Limb (tissue), 2 donors: ENCODE measurements around the gene SAP30L.

Experiments
- DNase-seq, 2 donors: peaks; one replicate each; pipeline ENCODE4 v3.0.0-alpha.2; 2016; ENCODE audit errors: extremely low spot score in 2 of 2

SAP30L gene

DNA sequence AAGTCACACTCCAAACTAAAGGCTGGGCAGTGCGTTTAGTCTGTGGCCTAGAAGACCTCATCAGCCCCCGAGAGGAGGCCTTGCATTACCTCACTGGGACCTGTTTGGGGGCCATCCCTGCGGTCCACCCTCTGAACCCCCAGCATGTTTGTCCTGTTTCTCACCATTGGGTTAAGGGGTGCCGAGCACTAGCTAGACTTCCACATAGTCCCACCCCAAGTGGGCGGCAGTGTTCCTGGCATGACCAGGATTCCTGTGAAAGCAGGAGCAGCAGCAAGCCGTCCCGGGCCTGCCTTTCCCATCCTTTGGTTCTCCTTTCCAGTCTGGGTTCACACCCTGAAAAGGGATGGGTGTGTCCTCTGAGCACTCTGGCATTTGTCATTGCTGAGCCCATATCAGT, 26.6 kb upstream of the SAP30L start:
- DNase-seq, result no peak

DNA sequence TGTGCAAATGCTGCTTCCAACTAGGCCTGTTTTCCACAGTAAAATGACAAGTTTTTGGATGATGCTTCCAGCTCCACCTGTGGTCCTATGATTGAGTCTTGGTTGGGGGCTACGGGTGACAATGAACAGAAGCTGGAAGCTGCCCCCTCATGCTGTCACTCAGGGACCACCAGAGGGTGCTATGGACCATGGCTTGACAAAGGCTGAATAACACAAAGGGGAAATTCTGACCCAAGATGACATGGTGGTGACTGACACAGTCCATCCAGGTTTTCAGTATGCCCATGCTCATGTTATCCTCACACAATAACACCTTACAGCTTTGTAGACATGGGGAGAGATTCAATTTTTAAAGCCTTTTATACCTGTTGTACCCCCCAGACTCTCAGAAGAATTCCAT, 23.9 kb upstream of the SAP30L start:
- DNase-seq, result no peak

GRCh38 chr5:154422298-154422697, 23.5 kb upstream of the SAP30L start:
- no peak for DNase-seq

DNA sequence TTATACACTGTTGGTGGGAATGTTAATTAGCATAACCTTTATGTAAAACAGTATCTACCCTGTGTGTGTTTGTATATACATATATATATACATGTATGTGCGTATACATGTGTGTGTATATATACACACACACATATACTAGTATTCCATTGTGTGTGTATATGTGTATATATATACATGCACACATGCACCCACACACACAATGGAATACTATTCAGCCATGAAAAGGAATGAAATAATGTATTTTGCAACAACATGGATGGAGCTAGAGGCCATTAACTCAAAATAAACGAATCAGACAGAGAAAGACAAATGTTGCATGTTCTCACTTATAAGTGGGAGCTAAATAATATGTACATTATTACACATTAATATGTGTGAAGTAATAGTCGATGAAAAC, 17.6 kb upstream of the SAP30L start:
- no peak for DNase-seq

GRCh38 chr5:154429341-154429740, 16.5 kb upstream of the SAP30L start:
- no peak for DNase-seq

GRCh38 chr5:154430466-154430865, 15.3 kb upstream of the SAP30L start:
- no peak for DNase-seq

- DNase-seq, result no peak
Measured at GRCh38 chr5:154430961-154431630, 14.7 kb upstream of the SAP30L start.

- no peak for DNase-seq
Measured at GRCh38 chr5:154435226-154435625, 10.6 kb upstream of the SAP30L start.

- no peak for DNase-seq
Measured at GRCh38 chr5:154437281-154437965, 8.4 kb upstream of the SAP30L start.

DNA sequence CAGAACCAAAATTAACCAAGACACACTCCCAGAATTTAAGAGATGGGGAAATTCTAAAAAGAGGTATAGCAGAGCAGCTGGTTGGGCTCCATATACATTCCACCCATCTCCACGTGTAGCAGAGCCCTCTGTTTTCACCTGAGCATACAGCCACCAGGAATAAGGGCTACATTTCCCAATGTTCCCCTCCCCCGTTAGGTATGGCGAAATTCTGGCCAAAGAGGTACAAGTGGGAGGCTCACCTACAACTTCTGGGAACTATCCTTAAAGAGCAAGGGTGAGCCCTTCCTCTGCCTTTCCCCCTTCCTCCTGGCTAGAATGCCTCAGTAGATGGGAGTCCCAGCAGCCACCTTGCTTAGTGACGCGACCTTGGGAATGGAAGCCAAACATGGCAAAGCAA, 5.3 kb upstream of the SAP30L start:
- DNase-seq, result no peak

DNA sequence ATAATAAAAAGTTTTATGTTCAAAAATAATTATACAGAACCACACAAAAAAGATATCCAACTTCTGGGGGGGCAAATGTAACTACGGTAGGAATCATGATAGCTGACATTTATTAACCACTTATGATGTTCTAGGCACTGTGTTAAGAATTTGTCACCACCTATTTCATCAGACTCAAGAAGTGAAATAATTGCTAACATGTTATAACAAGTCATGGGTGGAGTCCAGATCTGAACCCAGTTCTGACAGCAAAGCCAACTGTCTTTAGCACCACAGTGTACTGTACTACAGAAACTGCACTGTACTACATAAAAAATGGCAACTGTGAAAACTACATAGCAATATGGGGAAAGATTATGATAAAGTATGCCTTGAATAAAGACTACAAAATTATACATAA, 3.0 kb upstream of the SAP30L start:
- DNase-seq, result no peak

- DNase-seq, result no peak
Measured at GRCh38 chr5:154444556-154445421, 1.0 kb upstream of the SAP30L start.

DNA sequence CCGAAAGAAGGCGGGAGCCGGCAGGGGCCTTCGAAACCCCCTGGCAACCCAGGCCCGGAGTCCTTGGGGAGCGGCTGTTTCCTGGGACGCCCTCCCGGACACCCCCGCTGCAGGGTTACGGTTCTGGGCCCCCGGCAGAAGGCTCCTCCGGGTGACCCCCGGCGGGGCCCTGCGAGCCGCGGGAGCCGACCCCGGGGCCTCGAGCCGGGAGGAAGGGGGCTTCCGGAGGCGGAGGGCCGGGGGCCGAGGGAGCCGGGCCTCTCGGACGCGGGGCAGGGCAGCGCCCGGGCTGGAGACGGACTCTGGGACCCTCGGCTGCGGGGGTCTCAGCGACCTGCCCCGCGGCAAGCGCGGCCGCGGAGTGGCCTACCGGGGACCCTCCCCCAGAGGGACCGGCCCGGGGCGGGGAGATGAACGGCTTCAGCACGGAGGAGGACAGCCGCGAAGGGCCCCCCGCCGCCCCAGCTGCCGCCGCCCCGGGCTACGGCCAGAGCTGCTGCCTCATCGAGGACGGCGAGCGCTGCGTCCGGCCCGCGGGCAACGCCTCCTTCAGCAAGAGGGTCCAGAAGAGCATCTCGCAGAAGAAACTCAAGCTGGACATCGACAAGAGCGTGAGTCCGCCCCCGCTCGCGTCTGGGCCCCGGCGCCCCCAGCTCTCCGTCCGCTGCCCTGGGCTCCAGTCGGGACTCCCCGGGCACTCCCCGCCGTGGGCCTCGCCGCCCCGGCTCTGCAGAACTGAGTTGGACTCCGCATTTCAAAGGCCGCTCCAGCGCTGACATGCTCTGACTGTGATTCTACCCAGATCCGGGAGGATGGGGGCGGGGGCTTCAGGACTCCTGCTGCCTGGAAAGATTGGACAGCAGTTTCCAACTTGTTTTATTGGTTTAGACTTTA, 645 bp downstream of the SAP30L start:
- DNase-seq, result peak; percentile 70 to 79

DNA sequence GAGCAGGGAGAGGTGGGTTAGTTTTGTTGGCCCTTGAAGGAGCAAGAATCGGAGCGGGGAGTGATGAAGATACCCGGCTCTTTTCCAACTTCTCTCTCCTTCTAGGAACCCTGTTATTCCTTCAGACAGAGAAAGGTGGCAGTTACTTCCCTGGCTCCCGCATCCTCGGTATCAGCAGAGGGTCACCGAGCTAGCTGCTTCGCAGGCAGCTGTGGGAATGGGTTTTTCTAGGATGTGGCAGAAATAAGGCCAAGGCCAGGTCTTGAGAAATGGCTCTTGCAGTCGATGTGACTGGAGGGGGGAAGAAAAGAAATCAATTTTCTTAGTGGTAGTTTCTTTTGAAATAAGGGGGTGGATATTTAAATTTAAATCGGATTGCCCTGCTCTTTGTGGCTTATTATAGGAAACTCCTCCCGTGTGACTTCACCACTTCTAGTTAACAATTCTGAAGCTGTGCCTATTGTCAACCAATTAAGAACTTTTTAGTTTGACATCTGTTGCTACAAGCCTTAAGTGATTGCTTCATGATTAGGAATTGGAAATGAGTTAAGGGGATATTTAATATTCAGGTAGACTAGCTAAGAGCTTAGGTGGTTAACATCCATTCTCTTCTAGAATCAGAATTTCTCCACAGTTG, 1.4 kb downstream of the SAP30L start:
- DNase-seq, result no peak

DNA sequence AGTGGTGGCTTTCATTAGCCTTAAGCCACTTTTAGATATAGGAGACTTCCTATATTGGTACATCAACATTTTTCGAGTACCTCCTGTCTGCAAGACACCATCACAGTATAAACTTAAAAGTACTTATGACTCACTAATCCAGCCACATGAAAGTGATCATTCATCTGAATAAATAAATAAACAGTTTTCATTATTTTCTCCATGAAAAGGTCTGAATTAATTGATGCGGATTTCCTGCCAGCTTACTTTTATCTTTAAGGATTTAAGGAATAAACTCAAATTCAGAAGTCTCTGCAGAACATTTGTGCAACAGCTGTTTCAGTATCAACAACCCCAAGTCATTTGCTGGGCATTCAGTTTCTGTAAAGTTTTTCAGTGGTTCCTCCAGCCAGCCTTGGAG, 4.0 kb downstream of the SAP30L start:
- DNase-seq, result no peak

- no peak for DNase-seq
Measured at GRCh38 chr5:154451957-154452356, 6.2 kb downstream of the SAP30L start.

- DNase-seq, result no peak
Measured at GRCh38 chr5:154455585-154455984, 9.8 kb downstream of the SAP30L start.

DNA sequence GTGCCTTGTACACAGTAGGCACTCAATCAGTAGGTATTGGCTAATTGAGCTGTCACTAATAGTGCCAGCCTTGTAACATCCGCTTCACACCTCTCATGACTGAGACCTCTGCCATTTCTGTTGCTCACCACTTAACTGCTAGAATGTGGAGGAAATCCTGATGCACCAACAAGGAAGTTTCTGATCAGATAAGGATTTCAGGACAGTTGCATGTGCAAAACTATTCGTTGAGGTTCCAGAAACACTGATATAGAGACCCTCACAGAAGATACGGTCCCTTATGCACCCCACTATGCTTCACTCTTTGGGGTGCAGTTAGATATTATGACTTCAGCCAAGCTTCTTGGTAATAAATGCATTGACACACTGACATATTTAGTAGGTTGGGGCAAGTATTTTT, 10.7 kb downstream of the SAP30L start:
- no peak for DNase-seq

GRCh38 chr5:154459015-154459414, 13.2 kb downstream of the SAP30L start:
- DNase-seq, result no peak

DNA sequence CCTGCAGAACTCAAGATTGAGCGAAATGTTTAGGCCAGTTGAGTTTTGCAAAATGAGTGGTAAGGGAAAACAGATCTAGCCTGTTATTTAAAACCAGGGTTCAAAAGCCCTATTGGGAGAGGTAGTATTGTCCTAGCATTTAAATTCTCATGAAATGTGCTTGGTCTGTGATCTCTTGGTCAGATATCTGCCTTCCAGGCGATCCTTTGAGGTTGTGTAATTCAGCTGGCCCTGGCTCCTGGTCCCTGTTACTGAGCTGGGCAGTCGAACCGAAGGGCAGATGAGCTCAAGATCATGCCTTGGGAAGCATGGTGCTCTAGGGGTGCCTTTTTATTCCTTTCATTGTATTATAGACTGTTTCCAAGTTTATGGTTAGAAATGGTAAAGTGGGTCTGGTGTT, 14.4 kb downstream of the SAP30L start:
- no peak for DNase-seq

- peak in 1 of 2 donors; percentile 26 for DNase-seq
Measured at GRCh38 chr5:154461531-154461930, 15.7 kb downstream of the SAP30L start.
